Liver (tissue), 9 donors: Measurements from ENCODE around the gene USP26. TPM values are rescaled to one million over a fixed set of nuclear protein-coding genes. Genes with fewer than 3 reads are reported as not detected.

Experiments used
- DNase-seq: peaks from one replicate; pipeline ENCODE4 v3.0.0-alpha.2; 2017; ENCODE audit warnings: low spot score
- H3K27ac ChIP-seq, 2 donors: one replicate each; pipeline ENCODE4 v1.7.0; 2013; ENCODE audit warnings: inconsistent platforms in 2 of 2, low read length in 2 of 2, control low read depth in 1 of 2, low read depth in 1 of 2, mild to moderate bottlenecking in 1 of 2
- H3K27me3 ChIP-seq, 4 donors: one replicate each; pipeline versions ENCODE4 v1.6.1 to v1.7.0; 2013; ENCODE audit warnings: low read length in 3 of 4, inconsistent platforms in 1 of 4, mild to moderate bottlenecking in 1 of 4, moderate library complexity in 1 of 4; ENCODE audit not compliant: control insufficient read depth in 4 of 4, insufficient read depth in 4 of 4
- H3K36me3 ChIP-seq, 4 donors: one replicate each; pipeline versions ENCODE4 v1.6.1 to v1.7.0; 2013; ENCODE audit warnings: low read length in 3 of 4, mild to moderate bottlenecking in 3 of 4, low read depth in 1 of 4, moderate library complexity in 1 of 4; ENCODE audit not compliant: control insufficient read depth in 4 of 4, insufficient read depth in 3 of 4
- H3K4me1 ChIP-seq, 4 donors: one replicate each; pipeline versions ENCODE4 v1.6.1 to v1.7.0; 2013; ENCODE audit warnings: low read length in 3 of 4, mild to moderate bottlenecking in 3 of 4, moderate library complexity in 1 of 4; ENCODE audit not compliant: control insufficient read depth in 4 of 4, insufficient read depth in 4 of 4
- H3K4me3 ChIP-seq, 3 donors: one replicate each; pipeline versions ENCODE4 v1.6.1 to v1.7.0; 2013; ENCODE audit warnings: low read length in 3 of 3, control low read depth in 1 of 3, low read depth in 1 of 3, mild to moderate bottlenecking in 1 of 3
- H3K9ac ChIP-seq, 2 donors: one replicate each; pipeline ENCODE4 v1.7.0; 2013; ENCODE audit warnings: low read length in 2 of 2, mild to moderate bottlenecking in 2 of 2, moderate library complexity in 2 of 2, control low read depth in 1 of 2, low read depth in 1 of 2
- H3K9me3 ChIP-seq, 4 donors: one replicate each; pipeline versions ENCODE4 v1.6.1 to v1.7.0; 2013; ENCODE audit warnings: low read length in 3 of 4; ENCODE audit not compliant: control insufficient read depth in 4 of 4
- EGR1 ChIP-seq, 2 donors: IDR thresholded peaks; 2 replicates each; pipeline ENCODE4 v1.6.1; 2016 to 2018; ENCODE audit warnings: antibody characterized with exemption in 2 of 2, low read depth in 2 of 2
- FOXA2 ChIP-seq: IDR thresholded peaks from 2 replicates; pipeline ENCODE4 v1.6.1; 2016; ENCODE audit warnings: antibody characterized with exemption
- GABPA ChIP-seq, 2 donors: IDR thresholded peaks in 1 of 2; conservative IDR thresholded peaks in 1 of 2; 2 replicates each; pipeline ENCODE4 v1.6.1; 2016; ENCODE audit warnings: antibody characterized with exemption in 2 of 2, mild to moderate bottlenecking in 1 of 2, moderate library complexity in 1 of 2
- HNF4G ChIP-seq: IDR thresholded peaks from 2 replicates; pipeline ENCODE4 v1.6.1; 2016; ENCODE audit warnings: antibody characterized with exemption
- JUND ChIP-seq, 2 donors: IDR thresholded peaks; 2 replicates each; pipeline ENCODE4 v1.6.1; 2016; ENCODE audit warnings: antibody characterized with exemption in 2 of 2
- NR2F2 ChIP-seq: IDR thresholded peaks from 2 replicates; pipeline ENCODE4 v1.6.1; 2016; ENCODE audit warnings: antibody characterized with exemption
- RAD21 ChIP-seq, 2 donors: IDR thresholded peaks; 2 replicates each; pipeline ENCODE4 v1.6.1; 2016; ENCODE audit warnings: antibody characterized with exemption in 2 of 2, mild to moderate bottlenecking in 2 of 2
- RXRA ChIP-seq, 2 donors: IDR thresholded peaks; 2 replicates each; pipeline ENCODE4 v1.6.1; 2017 to 2018; ENCODE audit warnings: antibody characterized with exemption in 2 of 2, mild to moderate bottlenecking in 1 of 2
- SP1 ChIP-seq: IDR thresholded peaks from 2 replicates; pipeline ENCODE4 v1.6.1; 2018; ENCODE audit warnings: antibody characterized with exemption, mild to moderate bottlenecking
- TAF1 ChIP-seq: conservative IDR thresholded peaks from 2 replicates; pipeline ENCODE4 v1.6.1; 2016; ENCODE audit warnings: antibody characterized with exemption, mild to moderate bottlenecking
- YY1 ChIP-seq: IDR thresholded peaks from 2 replicates; pipeline ENCODE4 v1.6.1; 2016; ENCODE audit warnings: antibody characterized with exemption, mild to moderate bottlenecking
- WGBS: extraction: QIAGEN DNeasy Blood & Tissue Kit; methylation state at CpG from one replicate; pipeline ENCODE4 v1.1.7; 2013; 5-methylcytosine and 5-hydroxymethylcytosine counted together
- polyA plus RNA-seq, 2 donors: library from polyadenylated mRNA; stranded (reverse) in 1 of 2; unstranded in 1 of 2; fragments of 200-250 nt in 1 of 2; fragments of >200 nt in 1 of 2; fragmentation: Nextera tagmentation in 1 of 2; extraction: Ambion mirVana in 1 of 2; gene quantifications; one replicate each; pipeline versions ENCODE4 v1.2.1 to v1.2.3, GENCODE V29; 2013 to 2015
- total RNA-seq, 2 donors: library from RNA; depleted of rRNA; stranded (reverse); fragments of >200 nt; gene quantifications; one replicate each; pipeline ENCODE4 v1.2.3, GENCODE V29; 2014
- TF ChIP-seq, protein P1 (sequence below): IDR thresholded peaks from 2 replicates; pipeline ENCODE4 v1.6.1; 2016; ENCODE audit warnings: antibody characterized with exemption
- TF ChIP-seq, protein P2 (sequence below): IDR thresholded peaks from 2 replicates; pipeline ENCODE4 v1.6.1; 2016; ENCODE audit warnings: antibody characterized with exemption, mild to moderate bottlenecking
- TF ChIP-seq, protein P3 (sequence below): IDR thresholded peaks from 2 replicates; pipeline ENCODE4 v1.6.1; 2016; ENCODE audit warnings: antibody characterized with exemption
- TF ChIP-seq, protein P4 (sequence below): fragments of 150-350 bp; IDR thresholded peaks from 2 replicates; pipeline ENCODE4 v1.5.1; 2017; ENCODE audit warnings: improper control_type of control experiment, low read depth, low read length; ENCODE audit not compliant: missing input control
- TF ChIP-seq, protein P5 (sequence below): IDR thresholded peaks from 2 replicates; pipeline ENCODE4 v1.6.1; 2016; ENCODE audit warnings: antibody characterized with exemption
- donor health status: healthy.
- donor health status: healthy.
- donor health status: healthy.
- donor health status: healthy.
- donor health status: healthy.

The USP26 gene
- total and polyA plus RNA-seq, 4 donors = not detected

DNA sequence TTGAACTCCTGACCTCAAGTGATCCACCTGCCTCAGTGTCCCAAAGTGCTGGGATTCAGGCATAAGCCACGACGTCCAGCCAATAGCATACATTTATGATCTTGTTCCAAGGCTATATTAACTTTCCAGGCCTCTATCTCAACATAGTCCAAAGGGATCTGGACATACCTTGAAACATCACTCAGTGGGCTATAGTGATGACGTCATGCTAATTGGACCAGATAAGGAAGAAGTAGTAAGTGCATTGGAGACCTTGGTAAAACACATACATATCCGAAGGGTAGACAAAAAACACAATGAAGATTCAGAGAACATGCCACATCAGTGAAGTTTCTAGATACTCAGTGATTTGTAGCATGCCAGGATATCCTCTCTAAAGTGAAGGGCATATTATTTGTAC is 37.4 kb upstream of the USP26 start:
- Histone ChIP-seq H3K4me1 (no peaks in the 10 kb centered on the region), H3K9ac (no peak overlapping the region), H3K9me3 (no peaks in the 10 kb centered on the region), H3K27ac (no peak overlapping the region), H3K36me3 (no peaks in the 10 kb centered on the region), H3K4me3 (no peak overlapping the region), H3K27me3 (peaks cover 0 to 2% (median 0%) of the 10 kb centered on the region in 4 donors)
- WGBS = 86% methylated on average over 4 of the region's 4 CpGs
- no peak for TF ChIP-seq NR2F2
- TF ChIP-seq, protein P1, sequence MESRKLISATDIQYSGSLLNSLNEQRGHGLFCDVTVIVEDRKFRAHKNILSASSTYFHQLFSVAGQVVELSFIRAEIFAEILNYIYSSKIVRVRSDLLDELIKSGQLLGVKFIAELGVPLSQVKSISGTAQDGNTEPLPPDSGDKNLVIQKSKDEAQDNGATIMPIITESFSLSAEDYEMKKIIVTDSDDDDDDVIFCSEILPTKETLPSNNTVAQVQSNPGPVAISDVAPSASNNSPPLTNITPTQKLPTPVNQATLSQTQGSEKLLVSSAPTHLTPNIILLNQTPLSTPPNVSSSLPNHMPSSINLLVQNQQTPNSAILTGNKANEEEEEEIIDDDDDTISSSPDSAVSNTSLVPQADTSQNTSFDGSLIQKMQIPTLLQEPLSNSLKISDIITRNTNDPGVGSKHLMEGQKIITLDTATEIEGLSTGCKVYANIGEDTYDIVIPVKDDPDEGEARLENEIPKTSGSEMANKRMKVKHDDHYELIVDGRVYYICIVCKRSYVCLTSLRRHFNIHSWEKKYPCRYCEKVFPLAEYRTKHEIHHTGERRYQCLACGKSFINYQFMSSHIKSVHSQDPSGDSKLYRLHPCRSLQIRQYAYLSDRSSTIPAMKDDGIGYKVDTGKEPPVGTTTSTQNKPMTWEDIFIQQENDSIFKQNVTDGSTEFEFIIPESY = no peak
- no peak for TF ChIP-seq RAD21 (IDR thresholded peaks at IDR 0.05)
- TF ChIP-seq FOXA2 = no peak
- TF ChIP-seq SP1 = no peak
- DNase-seq = no peak

DNA sequence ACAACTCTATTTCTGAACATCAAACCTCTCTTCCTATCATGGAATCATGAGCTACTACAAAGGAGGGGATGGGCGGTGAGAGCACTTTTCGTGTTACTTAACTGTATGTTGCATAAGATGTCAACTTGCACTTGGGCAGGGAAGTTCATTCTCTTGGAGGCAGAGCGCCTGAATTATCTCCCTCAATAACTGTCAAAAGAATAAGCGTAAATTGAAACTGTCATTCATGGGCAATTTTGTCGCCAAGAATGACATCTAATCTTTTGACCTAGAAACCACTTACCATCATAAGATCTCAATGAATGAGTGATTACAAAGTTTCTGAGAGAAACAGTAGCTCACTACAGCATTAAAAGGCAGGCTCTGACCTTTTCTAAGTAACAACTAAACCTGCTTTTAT is 23.5 kb upstream of the USP26 start:
- H3K27ac ChIP-seq = no peak overlapping the region
- WGBS = 81% methylated on average over 5 of the region's 5 CpGs
- H3K9ac ChIP-seq = no peak overlapping the region
- H3K4me3 ChIP-seq = no peak overlapping the region
- no peaks in the 10 kb centered on the region for H3K4me1 ChIP-seq
- no peaks in the 10 kb centered on the region for H3K36me3 ChIP-seq
- peaks cover 0 to 3% (median 0%) of the 10 kb centered on the region in 4 donors for H3K27me3 ChIP-seq
- DNase-seq = no peak
- H3K9me3 ChIP-seq = peaks cover 0 to 5% (median 0%) of the 10 kb centered on the region in 4 donors
- no peak for TF ChIP-seq YY1
- TF ChIP-seq, protein P2, sequence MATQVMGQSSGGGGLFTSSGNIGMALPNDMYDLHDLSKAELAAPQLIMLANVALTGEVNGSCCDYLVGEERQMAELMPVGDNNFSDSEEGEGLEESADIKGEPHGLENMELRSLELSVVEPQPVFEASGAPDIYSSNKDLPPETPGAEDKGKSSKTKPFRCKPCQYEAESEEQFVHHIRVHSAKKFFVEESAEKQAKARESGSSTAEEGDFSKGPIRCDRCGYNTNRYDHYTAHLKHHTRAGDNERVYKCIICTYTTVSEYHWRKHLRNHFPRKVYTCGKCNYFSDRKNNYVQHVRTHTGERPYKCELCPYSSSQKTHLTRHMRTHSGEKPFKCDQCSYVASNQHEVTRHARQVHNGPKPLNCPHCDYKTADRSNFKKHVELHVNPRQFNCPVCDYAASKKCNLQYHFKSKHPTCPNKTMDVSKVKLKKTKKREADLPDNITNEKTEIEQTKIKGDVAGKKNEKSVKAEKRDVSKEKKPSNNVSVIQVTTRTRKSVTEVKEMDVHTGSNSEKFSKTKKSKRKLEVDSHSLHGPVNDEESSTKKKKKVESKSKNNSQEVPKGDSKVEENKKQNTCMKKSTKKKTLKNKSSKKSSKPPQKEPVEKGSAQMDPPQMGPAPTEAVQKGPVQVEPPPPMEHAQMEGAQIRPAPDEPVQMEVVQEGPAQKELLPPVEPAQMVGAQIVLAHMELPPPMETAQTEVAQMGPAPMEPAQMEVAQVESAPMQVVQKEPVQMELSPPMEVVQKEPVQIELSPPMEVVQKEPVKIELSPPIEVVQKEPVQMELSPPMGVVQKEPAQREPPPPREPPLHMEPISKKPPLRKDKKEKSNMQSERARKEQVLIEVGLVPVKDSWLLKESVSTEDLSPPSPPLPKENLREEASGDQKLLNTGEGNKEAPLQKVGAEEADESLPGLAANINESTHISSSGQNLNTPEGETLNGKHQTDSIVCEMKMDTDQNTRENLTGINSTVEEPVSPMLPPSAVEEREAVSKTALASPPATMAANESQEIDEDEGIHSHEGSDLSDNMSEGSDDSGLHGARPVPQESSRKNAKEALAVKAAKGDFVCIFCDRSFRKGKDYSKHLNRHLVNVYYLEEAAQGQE = no peak
- no peak for TF ChIP-seq FOXA2
- TF ChIP-seq, protein P3, sequence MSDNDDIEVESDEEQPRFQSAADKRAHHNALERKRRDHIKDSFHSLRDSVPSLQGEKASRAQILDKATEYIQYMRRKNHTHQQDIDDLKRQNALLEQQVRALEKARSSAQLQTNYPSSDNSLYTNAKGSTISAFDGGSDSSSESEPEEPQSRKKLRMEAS = no peak
- no peak for TF ChIP-seq JUND (IDR thresholded peaks at IDR 0.05)
- TF ChIP-seq, protein P1 = no peak
- no peak for TF ChIP-seq GABPA (IDR thresholded peaks at IDR 0.05 in 1 of 2, conservative IDR thresholded peaks at IDR 0.05 in 1 of 2)
- TF ChIP-seq EGR1 (IDR thresholded peaks at IDR 0.05; ENCODE audit: low read depth in 2 of 2) = no peak
- no peak for TF ChIP-seq SP1
- no peak for TF ChIP-seq HNF4G
- TF ChIP-seq, protein P4, sequence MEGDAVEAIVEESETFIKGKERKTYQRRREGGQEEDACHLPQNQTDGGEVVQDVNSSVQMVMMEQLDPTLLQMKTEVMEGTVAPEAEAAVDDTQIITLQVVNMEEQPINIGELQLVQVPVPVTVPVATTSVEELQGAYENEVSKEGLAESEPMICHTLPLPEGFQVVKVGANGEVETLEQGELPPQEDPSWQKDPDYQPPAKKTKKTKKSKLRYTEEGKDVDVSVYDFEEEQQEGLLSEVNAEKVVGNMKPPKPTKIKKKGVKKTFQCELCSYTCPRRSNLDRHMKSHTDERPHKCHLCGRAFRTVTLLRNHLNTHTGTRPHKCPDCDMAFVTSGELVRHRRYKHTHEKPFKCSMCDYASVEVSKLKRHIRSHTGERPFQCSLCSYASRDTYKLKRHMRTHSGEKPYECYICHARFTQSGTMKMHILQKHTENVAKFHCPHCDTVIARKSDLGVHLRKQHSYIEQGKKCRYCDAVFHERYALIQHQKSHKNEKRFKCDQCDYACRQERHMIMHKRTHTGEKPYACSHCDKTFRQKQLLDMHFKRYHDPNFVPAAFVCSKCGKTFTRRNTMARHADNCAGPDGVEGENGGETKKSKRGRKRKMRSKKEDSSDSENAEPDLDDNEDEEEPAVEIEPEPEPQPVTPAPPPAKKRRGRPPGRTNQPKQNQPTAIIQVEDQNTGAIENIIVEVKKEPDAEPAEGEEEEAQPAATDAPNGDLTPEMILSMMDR = no peak
- no peak for TF ChIP-seq NR2F2
- no peak for TF ChIP-seq TAF1
- TF ChIP-seq, protein P5, sequence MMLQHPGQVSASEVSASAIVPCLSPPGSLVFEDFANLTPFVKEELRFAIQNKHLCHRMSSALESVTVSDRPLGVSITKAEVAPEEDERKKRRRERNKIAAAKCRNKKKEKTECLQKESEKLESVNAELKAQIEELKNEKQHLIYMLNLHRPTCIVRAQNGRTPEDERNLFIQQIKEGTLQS = no peak
- no peak for TF ChIP-seq RAD21 (IDR thresholded peaks at IDR 0.05)
- no peak for TF ChIP-seq RXRA (IDR thresholded peaks at IDR 0.05)
